ENCODE measurements around the gene PPIL1. TPM values are rescaled to one million over a fixed set of nuclear protein-coding genes. Genes with fewer than 3 reads are reported as not detected.

The PPIL1 gene
- total and polyA plus RNA-seq, 2 of the 4 experiments (the other 2 are of a cell fraction): 28.4 to 58.4 TPM

- Histone ChIP-seq H3K9ac (ENCODE audit: low read depth, low read length) (no peak overlapping the region), H2BK15ac (ENCODE audit: low read depth, low read length) (no peak overlapping the region), H3K27me3 (ENCODE audit: control insufficient read depth, insufficient read depth, low read length) (no peaks in the 10 kb centered on the region), H2AK5ac (ENCODE audit: low read depth, low read length) (no peak overlapping the region; the same call in 1 of the 2 replicates), H3K4me3 (ENCODE audit: insufficient read depth, low read depth, low read length) (no peak overlapping the region), H3K79me1 (ENCODE audit: low read depth in 1 of 2, low read length in 2 of 2) (peaks cover 27 to 76% of the 10 kb centered on the region in 2 experiments), H2BK5ac (ENCODE audit: low read depth, low read length, poor library complexity, severe bottlenecking) (no peak overlapping the region), H3K9me3 (ENCODE audit: control insufficient read depth, insufficient read depth, low read length) (no peaks in the 10 kb centered on the region), H2BK120ac (ENCODE audit: low read depth, low read length) (no peak overlapping the region), H3K4me2 (ENCODE audit: low read depth, low read length) (no peak overlapping the region), H3K18ac (ENCODE audit: low read depth, low read length) (no peak overlapping the region), H4K20me1 (ENCODE audit: insufficient read depth, low read length) (peaks cover 3% of the 10 kb centered on the region; the same call in 1 of the 2 replicates), H3K36me3 (ENCODE audit: control insufficient read depth, insufficient read depth, low read length) (peaks cover 9% of the 10 kb centered on the region), H3K23ac (ENCODE audit: low read depth, low read length) (no peak overlapping the region), H2BK20ac (ENCODE audit: low read depth, low read length) (no peak overlapping the region), H3K56ac (ENCODE audit: extremely low read depth, insufficient read depth, low read length) (no peak overlapping the region), H3K14ac (replicated peaks; ENCODE audit: low read depth, low read length) (no peak overlapping the region), H2AFZ (replicated peaks; ENCODE audit: low read length, poor library complexity) (no peak overlapping the region), H4K91ac (ENCODE audit: insufficient read depth, low read depth, low read length) (no peak overlapping the region), H3K4ac (ENCODE audit: low read depth, low read length) (no peak overlapping the region), H4K8ac (ENCODE audit: low read depth in 2 of 2, low read length in 2 of 2) (no peak overlapping the region), H3K9me1 (ENCODE audit: insufficient read depth, low read length) (peaks cover 32% of the 10 kb centered on the region), H3K27ac (ENCODE audit: insufficient read depth, low read length) (no peak overlapping the region), H2AK9ac (replicated peaks; ENCODE audit: low read depth, low read length, poor library complexity) (no peak overlapping the region), H3K4me1 (ENCODE audit: control insufficient read depth, insufficient read depth, low read length) (peaks cover 10% of the 10 kb centered on the region), H4K5ac (ENCODE audit: low read depth, low read length) (no peak overlapping the region)
- dilution Hi-C loops (cut with HindIII; ENCODE audit: low sequenced_read_pairs, unreplicated experiment): no loop called here
- DNase-seq (no peak), ATAC-seq (ENCODE audit: low read depth) (no peak)
- intact Hi-C loops (cut with micrococcal nuclease): no loop called here
- WGBS, 2 experiments (ENCODE audit: extremely low coverage in 2 of 2, insufficient read length in 1 of 2): 100% methylated on average over 3 of the region's 4 CpGs; no CpG with 5 or more reads in 1 of the 2 experiments
- CTCF ChIA-PET: interaction anchor here (0.6 kb wide), 1 partner anchor 75 kb away, joined by 3 read pairs; no protein-coding TSS in a partner anchor
- BruUV-seq (replicated peaks): no TSS peak
- POLR2A ChIA-PET (ENCODE audit: unreplicated experiment): no interaction called here
- TF ChIP-seq CHD1 (IDR thresholded peaks at IDR 0.05; ENCODE audit: low read depth, low read length) (no peak), MAFK (IDR thresholded peaks at IDR 0.05; ENCODE audit: low read depth, low read length) (no peak), BHLHE40 (IDR thresholded peaks at IDR 0.05; ENCODE audit: low read depth, low read length) (no peak), SMC3 (IDR thresholded peaks at IDR 0.05; ENCODE audit: low read depth, low read length) (no peak), MXI1 (IDR thresholded peaks at IDR 0.05; ENCODE audit: borderline replicate concordance, low read depth, low read length) (no peak), RCOR1 (IDR thresholded peaks at IDR 0.05; ENCODE audit: insufficient replicate concordance, low read length) (no peak), NFE2L2 (IDR thresholded peaks at IDR 0.05; ENCODE audit: low read depth, low read length) (no peak), RFX5 (IDR thresholded peaks at IDR 0.05; ENCODE audit: low read depth, low read length) (no peak), MAZ (IDR thresholded peaks at IDR 0.05; ENCODE audit: borderline replicate concordance, low read depth, low read length) (no peak)
- TF ChIP-seq, protein P1, sequence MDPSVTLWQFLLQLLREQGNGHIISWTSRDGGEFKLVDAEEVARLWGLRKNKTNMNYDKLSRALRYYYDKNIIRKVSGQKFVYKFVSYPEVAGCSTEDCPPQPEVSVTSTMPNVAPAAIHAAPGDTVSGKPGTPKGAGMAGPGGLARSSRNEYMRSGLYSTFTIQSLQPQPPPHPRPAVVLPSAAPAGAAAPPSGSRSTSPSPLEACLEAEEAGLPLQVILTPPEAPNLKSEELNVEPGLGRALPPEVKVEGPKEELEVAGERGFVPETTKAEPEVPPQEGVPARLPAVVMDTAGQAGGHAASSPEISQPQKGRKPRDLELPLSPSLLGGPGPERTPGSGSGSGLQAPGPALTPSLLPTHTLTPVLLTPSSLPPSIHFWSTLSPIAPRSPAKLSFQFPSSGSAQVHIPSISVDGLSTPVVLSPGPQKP (IDR thresholded peaks at IDR 0.05; ENCODE audit: borderline replicate concordance, low read depth, low read length): no peak
- in situ Hi-C loops (cut with MboI; ENCODE audit: low sequenced_read_pairs): no loop called here
Observed at GRCh38 chr6:36857325-36857724, 17.3 kb downstream of the PPIL1 start.

All from IMR-90 (cell line).